Activated CD8-positive, alpha-beta memory T cell treated with anti-CD3 and anti-CD28 coated beads, Interleukin-2, amount 50 U/mL, for 4 hours (primary cell): ENCODE measurements around the gene RPL19.
"Not testable (repeated sequence)": the region's sequence is repeated elsewhere in the genome, so short reads cannot be mapped to it uniquely, and the experiment has no call there.

Experiments
- DNase-seq: peaks from one replicate; pipeline ENCODE4 v3.0.0-alpha.2; 2020

RPL19 gene

GRCh38 chr17:39225959-39226683 lies 26.0 kb downstream of the RPL19 start:
- DNase-seq, result peak; percentile 75

- no peak for DNase-seq
Observed at GRCh38 chr17:39227364-39227919, 27.4 kb downstream of the RPL19 start.

- no peak for DNase-seq
Observed at GRCh38 chr17:39229274-39229913, 29.3 kb downstream of the RPL19 start.

GRCh38 chr17:39230361-39230760 lies 30.3 kb downstream of the RPL19 start:
- no peak for DNase-seq

GRCh38 chr17:39231091-39231561 lies 31.0 kb downstream of the RPL19 start:
- no peak for DNase-seq

GRCh38 chr17:39231591-39232551 lies 31.8 kb downstream of the RPL19 start:
- peak; percentile 68 for DNase-seq

- peak; percentile 34 for DNase-seq
Observed at GRCh38 chr17:39235555-39236449, 35.7 kb downstream of the RPL19 start.

- DNase-seq, result no peak
Observed at GRCh38 chr17:39236450-39236927, 36.4 kb downstream of the RPL19 start.

- DNase-seq, result no peak
Observed at GRCh38 chr17:39236981-39237441, 36.9 kb downstream of the RPL19 start.

- no peak for DNase-seq
Observed at GRCh38 chr17:39237586-39237985, 37.5 kb downstream of the RPL19 start.

GRCh38 chr17:39238311-39238972 lies 38.4 kb downstream of the RPL19 start:
- peak; percentile 77 for DNase-seq

GRCh38 chr17:39239640-39240314 lies 39.7 kb downstream of the RPL19 start:
- DNase-seq, result peak; percentile 67

- no peak for DNase-seq
Observed at GRCh38 chr17:39240631-39241030, 40.5 kb downstream of the RPL19 start.

- peak; percentile 1 for DNase-seq
Observed at GRCh38 chr17:39243155-39243554, 43.1 kb downstream of the RPL19 start.

- peak; percentile 13 for DNase-seq
Observed at GRCh38 chr17:39244016-39244599, 44.0 kb downstream of the RPL19 start.

- DNase-seq, result peak; percentile 92
Observed at GRCh38 chr17:39244600-39245570, 44.8 kb downstream of the RPL19 start.

GRCh38 chr17:39246274-39246673 lies 46.2 kb downstream of the RPL19 start:
- peak; percentile 1 for DNase-seq

- not testable (repeated sequence) for DNase-seq
Observed at GRCh38 chr17:39250076-39250475, 50.0 kb downstream of the RPL19 start.

- DNase-seq, result no peak
Observed at GRCh38 chr17:39251997-39252396, 51.9 kb downstream of the RPL19 start.
